ENCODE measurements around the gene MCOLN2.
"Not testable (repeated sequence)": the region's sequence is repeated elsewhere in the genome, so short reads cannot be mapped to it uniquely, and the experiment has no call there.

Gene MCOLN2

GRCh38 chr1:84988588-84988987 is 8.3 kb downstream of the MCOLN2 start:
- Histone ChIP-seq H3K27me3 (ENCODE audit: insufficient read depth, low read depth, severe bottlenecking) (no peaks in the 10 kb centered on the region), H3K9me3 (ENCODE audit: severe bottlenecking) (no peaks in the 10 kb centered on the region), H3K27ac (no peak overlapping the region), H3K36me3 (no peaks in the 10 kb centered on the region), H3K4me3 (ENCODE audit: low read depth, low read length) (no peak overlapping the region)
- DNase-seq, result no peak
- no peak for TF ChIP-seq CTCF (IDR thresholded peaks at IDR 0.05; ENCODE audit: low read depth, low read length)

GRCh38 chr1:84986561-84986960 is 10.4 kb downstream of the MCOLN2 start:
- not testable (repeated sequence) for H3K27ac ChIP-seq; H3K9me3 ChIP-seq (ENCODE audit: severe bottlenecking); H3K4me3 ChIP-seq (ENCODE audit: low read depth, low read length)

GRCh38 chr1:84985365-84985764 is 11.5 kb downstream of the MCOLN2 start:
- H3K27ac ChIP-seq, result no peak overlapping the region
- H3K9me3 ChIP-seq (ENCODE audit: severe bottlenecking), result no peaks in the 10 kb centered on the region
- H3K36me3 ChIP-seq, result no peaks in the 10 kb centered on the region
- no peak overlapping the region for H3K4me3 ChIP-seq (ENCODE audit: low read depth, low read length)
- H3K27me3 ChIP-seq (ENCODE audit: insufficient read depth, low read depth, severe bottlenecking), result no peaks in the 10 kb centered on the region
- no peak for TF ChIP-seq CTCF (IDR thresholded peaks at IDR 0.05; ENCODE audit: low read depth, low read length)
- DNase-seq, result no peak

More at GRCh38 chr1:84986561-84986960, 10.4 kb downstream of the MCOLN2 start:
- DNase-seq; H3K36me3 ChIP-seq; H3K27me3 ChIP-seq (ENCODE audit: insufficient read depth, low read depth, severe bottlenecking): not testable (repeated sequence)

GRCh38 chr1:84982395-84982794 is 14.5 kb downstream of the MCOLN2 start:
- no peak overlapping the region for H3K4me3 ChIP-seq (ENCODE audit: low read depth, low read length)
- H3K27me3 ChIP-seq (ENCODE audit: insufficient read depth, low read depth, severe bottlenecking), result no peaks in the 10 kb centered on the region
- no peaks in the 10 kb centered on the region for H3K36me3 ChIP-seq
- no peak for TF ChIP-seq CTCF (IDR thresholded peaks at IDR 0.05; ENCODE audit: low read depth, low read length)
- no peak overlapping the region for H3K27ac ChIP-seq
- DNase-seq, result no peak
- no peaks in the 10 kb centered on the region for H3K9me3 ChIP-seq (ENCODE audit: severe bottlenecking)

- Histone ChIP-seq H3K9me3 (ENCODE audit: severe bottlenecking) (no peaks in the 10 kb centered on the region), H3K27me3 (ENCODE audit: insufficient read depth, low read depth, severe bottlenecking) (no peaks in the 10 kb centered on the region), H3K4me3 (ENCODE audit: low read depth, low read length) (no peak overlapping the region), H3K27ac (no peak overlapping the region), H3K36me3 (no peaks in the 10 kb centered on the region)
- DNase-seq, result no peak
- TF ChIP-seq CTCF (IDR thresholded peaks at IDR 0.05; ENCODE audit: low read depth, low read length), result no peak
These were observed 21.9 kb downstream of the MCOLN2 start for GRCh38 chr1:84975035-84975434.

- no peak overlapping the region for H3K27ac ChIP-seq
- H3K27me3 ChIP-seq (ENCODE audit: insufficient read depth, low read depth, severe bottlenecking), result no peaks in the 10 kb centered on the region
- H3K9me3 ChIP-seq (ENCODE audit: severe bottlenecking), result no peaks in the 10 kb centered on the region
- no peak overlapping the region for H3K4me3 ChIP-seq (ENCODE audit: low read depth, low read length)
- no peak for DNase-seq
- H3K36me3 ChIP-seq, result no peaks in the 10 kb centered on the region
- TF ChIP-seq CTCF (IDR thresholded peaks at IDR 0.05; ENCODE audit: low read depth, low read length), result no peak
These were observed 23.2 kb downstream of the MCOLN2 start for GRCh38 chr1:84973498-84974334.

Data from WERI-Rb-1 (cell line).